ACHN (cell line): ENCODE data around the gene ANTXR1.

Experiments used
- DNase-seq: peaks from one replicate; pipeline ENCODE4 v3.0.0-alpha.2; 2015
- in situ Hi-C: cut with HindIII; loops from 2 replicates; pipeline ENCODE4 v1.10.0; 2017; ENCODE audit warnings: low sequenced_read_pairs, low pct_ligation_motif_present, low pct_unique_long_range_greater_than_20kb

ANTXR1 gene

DNA sequence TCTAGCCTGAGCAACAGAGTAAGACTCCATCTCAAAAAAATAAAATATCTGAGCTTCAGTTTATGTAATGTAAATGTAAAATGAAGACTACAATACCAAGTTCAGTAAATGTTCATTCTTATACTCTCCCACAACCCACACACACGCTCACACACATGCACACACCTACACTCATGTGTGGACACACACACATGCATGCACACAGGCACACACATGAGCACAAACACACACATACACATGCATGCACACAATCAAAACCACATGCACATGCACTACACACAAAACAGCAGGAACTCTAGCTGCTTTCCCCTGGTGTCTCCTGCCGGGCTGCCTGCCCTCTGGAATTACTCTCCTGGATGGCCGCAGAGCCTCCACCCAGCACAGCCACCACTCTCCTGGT, 283.4 kb downstream of the ANTXR1 start:
- no peak for DNase-seq
- in situ Hi-C loops: no loop called here

DNA sequence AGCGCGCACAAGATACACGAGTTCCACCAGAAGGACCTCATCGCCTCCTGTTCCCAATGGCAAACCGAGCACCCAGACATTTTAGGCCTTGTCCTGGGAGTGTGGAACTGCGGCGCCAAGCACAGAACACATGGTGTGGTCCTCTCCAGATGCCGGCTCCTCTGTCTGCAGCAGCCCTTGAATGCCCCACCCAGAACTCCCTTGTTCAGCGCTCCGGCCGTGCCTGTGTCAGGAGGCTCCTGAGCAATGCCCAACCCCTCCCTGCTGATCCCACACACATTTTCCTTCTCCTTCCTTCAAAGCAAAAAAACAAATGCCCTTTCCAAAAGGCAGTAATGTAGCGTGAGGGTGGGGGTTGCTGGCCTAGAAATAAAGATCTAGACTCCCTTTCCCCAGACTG, 284.2 kb downstream of the ANTXR1 start:
- DNase-seq: no peak
- in situ Hi-C loops: no loop called here

DNA sequence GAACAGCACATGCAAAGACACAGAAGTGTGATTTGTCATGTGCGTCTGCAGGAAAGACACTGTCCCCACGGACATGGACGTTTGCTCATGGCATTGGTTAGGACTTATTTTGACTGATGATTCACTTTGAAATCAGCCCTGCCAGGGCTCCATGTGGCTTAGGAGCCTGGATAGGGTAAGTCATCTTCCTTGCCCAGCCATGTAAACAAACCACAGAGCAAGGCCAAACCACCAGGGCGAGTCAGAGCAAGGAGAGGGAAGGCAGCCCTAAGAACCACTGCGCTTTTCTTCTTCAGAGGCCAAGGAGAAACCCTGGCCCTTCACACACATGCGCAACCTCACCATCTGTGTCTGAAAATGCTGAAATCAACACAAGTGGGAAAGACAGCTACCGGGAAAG, 285.3 kb downstream of the ANTXR1 start:
- peak; percentile 94 for DNase-seq
- in situ Hi-C loops: no loop called here

DNA sequence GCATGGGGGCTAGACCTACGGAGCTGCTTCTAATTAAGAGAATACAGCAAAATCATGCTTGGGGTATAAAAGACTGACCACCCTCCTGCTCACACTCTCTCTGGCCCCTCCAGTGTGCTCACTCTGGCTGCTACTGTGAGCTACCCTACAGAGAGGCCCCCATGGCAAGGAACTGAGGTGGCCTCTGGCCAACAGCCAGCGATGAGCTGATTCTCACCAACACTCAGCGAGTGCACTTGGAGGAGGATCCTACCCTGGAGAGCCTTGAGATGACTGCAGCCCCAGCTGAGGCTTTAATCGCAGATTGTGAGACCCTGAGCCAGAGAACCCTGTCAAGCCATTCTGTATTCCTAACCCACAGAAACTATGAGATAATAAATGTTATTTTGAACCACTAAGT, 285.9 kb downstream of the ANTXR1 start:
- peak; percentile 52 for DNase-seq
- in situ Hi-C loops: no loop called here
